Measurements from ENCODE around the gene CAPRIN1. TPM values are rescaled to one million over a fixed set of nuclear protein-coding genes. Genes with fewer than 3 reads are reported as not detected.

CAPRIN1 gene
- total RNA-seq, 1 experiment from 2014 or later, result 301 TPM

DNA sequence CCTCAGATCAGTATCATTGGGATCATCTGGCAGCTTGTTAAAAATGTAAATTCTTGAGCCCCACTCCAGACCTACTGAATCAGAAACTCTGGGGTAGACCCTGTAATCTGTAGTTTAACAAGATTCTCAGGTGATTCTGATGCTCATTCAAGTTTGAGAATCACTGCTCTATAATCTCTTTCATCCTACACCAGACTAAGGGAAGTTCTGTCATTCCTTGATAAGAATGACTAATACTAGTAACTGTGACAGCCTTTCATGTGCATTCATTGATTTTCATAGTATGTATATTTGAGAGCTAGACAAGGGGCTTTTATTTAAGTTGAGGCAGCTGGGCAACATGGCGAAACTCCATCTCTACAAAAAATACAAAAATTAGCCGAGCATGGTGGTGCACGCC, 83.9 kb downstream of the CAPRIN1 start:
- Histone ChIP-seq H4K91ac (ENCODE audit: insufficient read length, low read depth, low read length) (no peak overlapping the region), H2AFZ (ENCODE audit: low read length) (no peak overlapping the region), H3K27ac (ENCODE audit: insufficient read length, low read depth, low read length) (no peak overlapping the region), H3K14ac (ENCODE audit: insufficient read depth, low read length) (no peak overlapping the region), H3K56ac (ENCODE audit: insufficient read length, low read depth, low read length) (no peak overlapping the region), H4K8ac (replicated peaks; ENCODE audit: insufficient read length, low read depth, low read length) (no peak overlapping the region), H2AK5ac (ENCODE audit: insufficient read length, low read length) (no peak overlapping the region), H3K4me1 (ENCODE audit: insufficient read depth, low read length) (no peaks in the 10 kb centered on the region), H3K18ac (ENCODE audit: insufficient read length, low read depth, low read length) (no peak overlapping the region), H2BK120ac (ENCODE audit: low read depth, low read length, poor library complexity, severe bottlenecking) (no peak overlapping the region), H2BK12ac (ENCODE audit: insufficient read length, low read depth, low read length) (no peak overlapping the region), H3K27me3 (ENCODE audit: insufficient read depth, low read length) (no peaks in the 10 kb centered on the region), H3K9me3 (ENCODE audit: control insufficient read depth, low read depth, low read length) (no peaks in the 10 kb centered on the region), H3K9ac (ENCODE audit: extremely low read depth, insufficient read length, low read length) (no peak overlapping the region), H3K23me2 (ENCODE audit: insufficient read length, low read depth, low read length, poor library complexity, severe bottlenecking) (no peaks in the 10 kb centered on the region), H2BK15ac (ENCODE audit: low read depth, low read length) (no peak overlapping the region), H3T11ph (ENCODE audit: low read length) (no peak overlapping the region), H2BK20ac (ENCODE audit: low read depth, low read length, poor library complexity, severe bottlenecking) (no peak overlapping the region), H4K20me1 (ENCODE audit: control insufficient read depth, insufficient read depth, insufficient read length) (no peaks in the 10 kb centered on the region), H3K4ac (ENCODE audit: low read depth, low read length) (no peak overlapping the region), H3K79me2 (ENCODE audit: insufficient read depth, low read length) (no peaks in the 10 kb centered on the region), H3K23ac (ENCODE audit: insufficient read length, low read depth, low read length) (no peak overlapping the region), H4K5ac (ENCODE audit: insufficient read length, low read depth, low read length) (no peak overlapping the region), H3K4me2 (ENCODE audit: insufficient read depth, insufficient read length, low read length) (no peak overlapping the region), H3K79me1 (ENCODE audit: insufficient read depth, low read depth, low read length, poor library complexity, severe bottlenecking) (no peaks in the 10 kb centered on the region), H2BK5ac (ENCODE audit: insufficient read length, low read length) (no peak overlapping the region)
- H3K4me1 Mint-ChIP-seq, result no peaks in the 10 kb centered on the region
- TF ChIP-seq, protein P1, sequence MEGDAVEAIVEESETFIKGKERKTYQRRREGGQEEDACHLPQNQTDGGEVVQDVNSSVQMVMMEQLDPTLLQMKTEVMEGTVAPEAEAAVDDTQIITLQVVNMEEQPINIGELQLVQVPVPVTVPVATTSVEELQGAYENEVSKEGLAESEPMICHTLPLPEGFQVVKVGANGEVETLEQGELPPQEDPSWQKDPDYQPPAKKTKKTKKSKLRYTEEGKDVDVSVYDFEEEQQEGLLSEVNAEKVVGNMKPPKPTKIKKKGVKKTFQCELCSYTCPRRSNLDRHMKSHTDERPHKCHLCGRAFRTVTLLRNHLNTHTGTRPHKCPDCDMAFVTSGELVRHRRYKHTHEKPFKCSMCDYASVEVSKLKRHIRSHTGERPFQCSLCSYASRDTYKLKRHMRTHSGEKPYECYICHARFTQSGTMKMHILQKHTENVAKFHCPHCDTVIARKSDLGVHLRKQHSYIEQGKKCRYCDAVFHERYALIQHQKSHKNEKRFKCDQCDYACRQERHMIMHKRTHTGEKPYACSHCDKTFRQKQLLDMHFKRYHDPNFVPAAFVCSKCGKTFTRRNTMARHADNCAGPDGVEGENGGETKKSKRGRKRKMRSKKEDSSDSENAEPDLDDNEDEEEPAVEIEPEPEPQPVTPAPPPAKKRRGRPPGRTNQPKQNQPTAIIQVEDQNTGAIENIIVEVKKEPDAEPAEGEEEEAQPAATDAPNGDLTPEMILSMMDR (conservative IDR thresholded peaks at IDR 0.05), result no peak
- WGBS (ENCODE audit: extremely low coverage, insufficient read length, low lambda C conversion rate), result no CpG with 5 or more reads among the region's 3 CpGs
- DNase-seq, result no peak
- no peaks in the 10 kb centered on the region; the same call in 1 of the 2 replicates for H3K27me3 Mint-ChIP-seq (ENCODE audit: low read depth)
- H3K27ac Mint-ChIP-seq, result no peak overlapping the region
- no peak overlapping the region for H3K4me3 Mint-ChIP-seq
- H3K9me3 Mint-ChIP-seq, result no peaks in the 10 kb centered on the region
- H3K36me3 Mint-ChIP-seq (ENCODE audit: insufficient read depth in 1 of 3, low read depth in 3 of 3), result peaks cover 40 to 93% (median 78%) of the 10 kb centered on the region in 3 experiments; a peak in 6 of 7 replicates
